ENCODE data around the gene CENPO. TPM values are rescaled to one million over a fixed set of nuclear protein-coding genes. Genes with fewer than 3 reads are reported as not detected.

The CENPO gene
- total and polyA plus RNA-seq, 2 experiments from 2014 or later, result 6.1 to 16.1 TPM

DNA sequence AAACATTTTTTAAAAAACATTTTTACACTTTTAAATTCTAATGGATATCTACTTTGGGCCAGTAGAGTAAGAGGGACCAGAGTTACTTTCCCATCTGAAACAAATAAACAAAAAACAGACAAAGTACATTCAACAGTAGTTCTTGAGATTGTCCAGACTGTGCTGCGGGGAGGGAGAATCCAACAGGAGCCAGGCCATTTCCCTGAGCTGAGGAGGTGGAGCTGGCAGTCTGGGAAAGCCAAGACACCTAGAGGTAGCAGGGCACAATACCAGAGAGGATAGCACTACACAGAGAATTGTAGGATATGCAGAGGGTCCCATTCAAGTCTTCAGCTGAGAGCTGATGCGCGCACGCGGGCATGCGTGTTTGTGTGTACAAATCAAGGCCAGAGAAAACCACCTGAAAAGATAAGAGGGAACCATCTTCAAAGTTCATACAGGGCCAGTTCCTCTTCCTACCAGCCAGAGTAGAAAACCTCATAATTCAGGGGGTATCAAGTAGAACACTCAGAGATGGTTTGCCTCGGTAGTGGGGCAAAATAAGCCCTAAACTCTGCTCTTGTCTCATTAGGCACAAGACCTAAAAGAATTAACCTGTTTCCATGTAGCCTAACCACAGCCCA, 44.0 kb upstream of the CENPO start:
- H3K9me3 ChIP-seq (ENCODE audit: low read depth), result no peaks in the 10 kb centered on the region
- H3K36me3 ChIP-seq, result no peaks in the 10 kb centered on the region
- no peak overlapping the region for H3K27ac ChIP-seq
- H3K4me1 ChIP-seq (ENCODE audit: low read depth), result peaks cover 3% of the 10 kb centered on the region
- peak in 1 of 2 donors; percentile 36 for DNase-seq (ENCODE audit: low read depth in 1 of 2, low spot score in 1 of 2)
- H3K4me3 ChIP-seq, result no peak overlapping the region
- TF ChIP-seq, protein P1, sequence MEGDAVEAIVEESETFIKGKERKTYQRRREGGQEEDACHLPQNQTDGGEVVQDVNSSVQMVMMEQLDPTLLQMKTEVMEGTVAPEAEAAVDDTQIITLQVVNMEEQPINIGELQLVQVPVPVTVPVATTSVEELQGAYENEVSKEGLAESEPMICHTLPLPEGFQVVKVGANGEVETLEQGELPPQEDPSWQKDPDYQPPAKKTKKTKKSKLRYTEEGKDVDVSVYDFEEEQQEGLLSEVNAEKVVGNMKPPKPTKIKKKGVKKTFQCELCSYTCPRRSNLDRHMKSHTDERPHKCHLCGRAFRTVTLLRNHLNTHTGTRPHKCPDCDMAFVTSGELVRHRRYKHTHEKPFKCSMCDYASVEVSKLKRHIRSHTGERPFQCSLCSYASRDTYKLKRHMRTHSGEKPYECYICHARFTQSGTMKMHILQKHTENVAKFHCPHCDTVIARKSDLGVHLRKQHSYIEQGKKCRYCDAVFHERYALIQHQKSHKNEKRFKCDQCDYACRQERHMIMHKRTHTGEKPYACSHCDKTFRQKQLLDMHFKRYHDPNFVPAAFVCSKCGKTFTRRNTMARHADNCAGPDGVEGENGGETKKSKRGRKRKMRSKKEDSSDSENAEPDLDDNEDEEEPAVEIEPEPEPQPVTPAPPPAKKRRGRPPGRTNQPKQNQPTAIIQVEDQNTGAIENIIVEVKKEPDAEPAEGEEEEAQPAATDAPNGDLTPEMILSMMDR (IDR thresholded peaks at IDR 0.05; ENCODE audit: low read depth, low read length), result no peak
- no peaks in the 10 kb centered on the region for H3K27me3 ChIP-seq

DNA sequence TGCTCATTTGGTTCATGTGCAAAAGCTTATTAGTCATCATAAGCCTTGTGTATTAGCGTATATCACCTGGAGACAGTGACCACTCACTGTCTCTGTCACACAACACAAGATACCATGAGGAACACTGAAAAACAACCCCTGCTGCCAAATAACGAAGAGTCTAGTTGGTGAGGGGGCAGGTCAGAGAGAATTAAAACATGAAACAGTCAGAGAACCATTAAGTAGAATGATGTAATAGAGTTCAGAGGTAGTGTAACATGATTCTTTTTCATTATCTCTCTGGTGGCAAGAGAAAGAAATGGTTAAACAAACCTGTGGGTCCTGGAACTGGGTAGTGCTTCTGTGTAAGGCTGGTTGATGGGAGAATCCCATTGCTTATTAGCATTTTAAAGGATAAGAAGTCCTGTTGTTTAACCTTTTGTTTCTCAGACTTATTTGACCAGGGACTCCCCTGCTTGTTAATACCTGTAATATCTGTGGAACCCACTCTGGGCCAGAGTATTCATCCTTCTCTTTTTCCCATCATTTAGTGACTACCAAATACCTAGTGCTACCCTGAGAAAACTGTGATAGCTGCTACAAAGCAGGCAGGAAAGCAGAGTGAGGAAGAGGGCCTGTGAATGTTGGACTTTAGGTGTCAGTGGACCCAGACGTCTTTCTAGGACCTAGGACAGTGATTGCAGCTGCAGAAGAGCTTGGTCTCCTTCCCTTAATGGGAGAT, 38.1 kb upstream of the CENPO start:
- Histone ChIP-seq H3K36me3 (peaks cover 5% of the 10 kb centered on the region), H3K9me3 (ENCODE audit: low read depth) (no peaks in the 10 kb centered on the region), H3K4me1 (ENCODE audit: low read depth) (no peaks in the 10 kb centered on the region), H3K4me3 (no peak overlapping the region), H3K27ac (no peak overlapping the region), H3K27me3 (no peaks in the 10 kb centered on the region)
- TF ChIP-seq, protein P1 (IDR thresholded peaks at IDR 0.05; ENCODE audit: low read depth, low read length), result no peak
- DNase-seq (ENCODE audit: low read depth in 1 of 2, low spot score in 1 of 2), result no peak

DNA sequence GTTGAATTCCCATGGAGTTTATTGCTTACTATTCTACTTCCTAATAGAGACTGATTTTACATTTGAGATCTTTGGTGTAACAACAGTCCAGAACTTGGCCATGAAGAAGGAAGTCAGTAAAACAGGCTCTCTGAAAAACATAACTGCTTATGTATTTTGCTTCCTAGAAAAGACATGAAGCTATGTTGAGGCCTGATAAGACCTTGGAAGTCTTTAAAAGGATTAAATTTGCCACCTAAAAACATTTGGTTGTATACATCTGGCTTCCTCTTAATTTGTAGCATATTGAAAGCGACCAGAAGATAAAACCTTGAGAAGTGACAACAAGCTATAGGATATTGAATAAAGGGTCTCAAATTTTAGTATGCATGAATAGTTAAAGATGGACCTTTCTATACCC, 36.4 kb upstream of the CENPO start:
- no peak overlapping the region for H3K27ac ChIP-seq
- H3K9me3 ChIP-seq (ENCODE audit: low read depth), result no peaks in the 10 kb centered on the region
- H3K27me3 ChIP-seq, result no peaks in the 10 kb centered on the region
- no peak overlapping the region for H3K4me3 ChIP-seq
- H3K4me1 ChIP-seq (ENCODE audit: low read depth), result no peaks in the 10 kb centered on the region
- no peak for DNase-seq (ENCODE audit: low read depth in 1 of 2, low spot score in 1 of 2)
- H3K36me3 ChIP-seq, result peaks cover 5% of the 10 kb centered on the region
- TF ChIP-seq, protein P1 (IDR thresholded peaks at IDR 0.05; ENCODE audit: low read depth, low read length), result no peak

DNA sequence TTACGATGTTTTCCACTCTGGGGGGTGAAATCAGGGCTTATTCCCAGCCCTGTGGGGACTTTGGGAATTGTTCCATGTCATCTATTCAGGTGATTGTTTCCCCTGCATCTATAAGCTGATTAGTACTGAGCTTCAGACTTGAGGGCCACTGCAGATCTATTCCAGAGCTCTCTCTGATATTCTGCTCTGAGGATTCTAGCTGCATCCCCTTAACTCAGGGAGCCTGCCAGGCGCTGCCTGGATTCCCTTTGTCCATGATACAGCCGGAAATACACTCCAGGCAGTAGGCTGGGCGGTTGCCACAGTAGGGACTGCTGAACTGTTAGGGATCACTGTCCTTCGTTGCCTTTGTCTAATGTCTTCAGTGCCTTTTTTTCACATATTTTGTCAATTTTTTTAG, 31.4 kb upstream of the CENPO start:
- Histone ChIP-seq H3K27me3 (no peaks in the 10 kb centered on the region), H3K36me3 (peaks cover 5% of the 10 kb centered on the region), H3K9me3 (ENCODE audit: low read depth) (no peaks in the 10 kb centered on the region), H3K27ac (no peak overlapping the region), H3K4me1 (ENCODE audit: low read depth) (no peaks in the 10 kb centered on the region), H3K4me3 (no peak overlapping the region)
- TF ChIP-seq, protein P1 (IDR thresholded peaks at IDR 0.05; ENCODE audit: low read depth, low read length), result no peak
- DNase-seq (ENCODE audit: low read depth in 1 of 2, low spot score in 1 of 2), result no peak

DNA sequence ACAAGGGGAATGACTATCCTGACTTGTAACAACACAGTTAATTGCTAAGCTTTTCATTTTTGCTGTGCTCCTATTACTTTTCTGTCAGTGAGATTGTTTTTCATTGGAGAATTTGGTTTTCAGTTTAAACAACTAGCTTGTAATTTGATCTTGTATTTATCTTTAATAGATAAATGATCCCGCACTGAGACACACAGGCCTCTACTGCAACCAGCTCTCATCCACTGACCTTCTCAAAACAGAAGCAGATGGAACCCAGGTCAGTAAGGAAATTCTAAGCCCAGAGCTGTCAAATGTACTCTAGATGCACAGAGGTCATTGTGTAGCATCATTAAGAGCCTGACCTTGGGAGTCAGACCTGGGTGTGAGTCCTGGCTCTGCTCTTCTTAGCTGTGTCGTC, 30.7 kb upstream of the CENPO start:
- H3K9me3 ChIP-seq (ENCODE audit: low read depth), result no peaks in the 10 kb centered on the region
- no peak overlapping the region for H3K4me3 ChIP-seq
- DNase-seq (ENCODE audit: low read depth in 1 of 2, low spot score in 1 of 2), result no peak
- no peaks in the 10 kb centered on the region for H3K27me3 ChIP-seq
- TF ChIP-seq, protein P1 (IDR thresholded peaks at IDR 0.05; ENCODE audit: low read depth, low read length), result no peak
- H3K4me1 ChIP-seq (ENCODE audit: low read depth), result no peaks in the 10 kb centered on the region
- peaks cover 5% of the 10 kb centered on the region for H3K36me3 ChIP-seq
- H3K27ac ChIP-seq, result no peak overlapping the region

Measured in cardiac muscle cell (in vitro differentiated cells and primary cell).